Measurements from ENCODE around the gene UBE2J1. TPM values are rescaled to one million over a fixed set of nuclear protein-coding genes. Genes with fewer than 3 reads are reported as not detected.

The UBE2J1 gene
- total RNA-seq, 1 donor, result 54.4 TPM

GRCh38 chr6:89356642-89357170 lies 4.2 kb upstream of the UBE2J1 start:
- no peak for DNase-seq (ENCODE audit: low read depth)
- H3K4me3 ChIP-seq (ENCODE audit: low read depth, low read length), result no peak overlapping the region
- TF ChIP-seq, protein P1, sequence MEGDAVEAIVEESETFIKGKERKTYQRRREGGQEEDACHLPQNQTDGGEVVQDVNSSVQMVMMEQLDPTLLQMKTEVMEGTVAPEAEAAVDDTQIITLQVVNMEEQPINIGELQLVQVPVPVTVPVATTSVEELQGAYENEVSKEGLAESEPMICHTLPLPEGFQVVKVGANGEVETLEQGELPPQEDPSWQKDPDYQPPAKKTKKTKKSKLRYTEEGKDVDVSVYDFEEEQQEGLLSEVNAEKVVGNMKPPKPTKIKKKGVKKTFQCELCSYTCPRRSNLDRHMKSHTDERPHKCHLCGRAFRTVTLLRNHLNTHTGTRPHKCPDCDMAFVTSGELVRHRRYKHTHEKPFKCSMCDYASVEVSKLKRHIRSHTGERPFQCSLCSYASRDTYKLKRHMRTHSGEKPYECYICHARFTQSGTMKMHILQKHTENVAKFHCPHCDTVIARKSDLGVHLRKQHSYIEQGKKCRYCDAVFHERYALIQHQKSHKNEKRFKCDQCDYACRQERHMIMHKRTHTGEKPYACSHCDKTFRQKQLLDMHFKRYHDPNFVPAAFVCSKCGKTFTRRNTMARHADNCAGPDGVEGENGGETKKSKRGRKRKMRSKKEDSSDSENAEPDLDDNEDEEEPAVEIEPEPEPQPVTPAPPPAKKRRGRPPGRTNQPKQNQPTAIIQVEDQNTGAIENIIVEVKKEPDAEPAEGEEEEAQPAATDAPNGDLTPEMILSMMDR (IDR thresholded peaks at IDR 0.05; ENCODE audit: insufficient read depth, low read depth, low read length), result no peak

- TF ChIP-seq, protein P1 (IDR thresholded peaks at IDR 0.05; ENCODE audit: insufficient read depth, low read depth, low read length), result no peak
- no peak overlapping the region for H3K4me3 ChIP-seq (ENCODE audit: low read depth, low read length)
Observed at GRCh38 chr6:89355511-89356194, 3.1 kb upstream of the UBE2J1 start.

DNA sequence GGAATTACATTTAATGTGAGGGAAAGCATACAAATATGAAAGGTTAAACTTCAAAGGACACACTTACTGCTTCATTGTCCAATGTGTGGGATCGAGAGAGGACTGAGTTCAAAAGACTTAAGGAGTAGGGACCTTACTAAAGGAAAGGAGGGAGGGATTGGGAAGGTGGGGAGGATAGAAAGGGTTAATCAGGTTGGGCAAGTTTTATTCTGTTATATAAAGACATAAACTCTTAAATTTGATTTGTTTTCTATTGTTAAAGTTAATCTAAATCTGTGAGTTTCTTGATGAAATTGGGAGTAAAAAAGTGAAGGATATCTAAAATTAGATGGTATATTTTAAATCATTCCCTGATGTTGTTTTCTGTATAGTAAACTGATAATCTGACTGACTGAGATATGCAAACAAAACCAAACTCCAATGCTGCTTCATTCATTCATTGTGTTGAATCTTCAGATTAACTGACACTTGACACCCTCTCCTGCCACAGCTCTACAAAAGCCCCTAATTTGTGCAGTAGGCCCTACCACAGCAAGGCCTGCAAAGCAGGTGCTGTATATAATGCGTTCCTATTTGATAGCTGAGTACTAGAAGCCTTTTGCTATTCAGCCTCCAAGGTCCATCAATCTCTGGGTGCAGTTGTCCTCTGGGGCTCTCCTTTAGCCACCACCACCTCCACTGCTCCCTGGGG lies 1.3 kb upstream of the UBE2J1 start:
- TF ChIP-seq, protein P1 (IDR thresholded peaks at IDR 0.05; ENCODE audit: insufficient read depth, low read depth, low read length), result no peak
- H3K4me3 ChIP-seq (ENCODE audit: low read depth, low read length), result no peak overlapping the region
- DNase-seq (ENCODE audit: low read depth), result no peak

More at GRCh38 chr6:89355511-89356194, 3.1 kb upstream of the UBE2J1 start:
- no peak for DNase-seq (ENCODE audit: low read depth)

- TF ChIP-seq, protein P1 (IDR thresholded peaks at IDR 0.05; ENCODE audit: insufficient read depth, low read depth, low read length), result no peak
- no peak for DNase-seq (ENCODE audit: low read depth)
- H3K4me3 ChIP-seq (ENCODE audit: low read depth, low read length), result peak overlapping the region; percentile 98
Observed at GRCh38 chr6:89353118-89353556, 615 bp upstream of the UBE2J1 start.

DNA sequence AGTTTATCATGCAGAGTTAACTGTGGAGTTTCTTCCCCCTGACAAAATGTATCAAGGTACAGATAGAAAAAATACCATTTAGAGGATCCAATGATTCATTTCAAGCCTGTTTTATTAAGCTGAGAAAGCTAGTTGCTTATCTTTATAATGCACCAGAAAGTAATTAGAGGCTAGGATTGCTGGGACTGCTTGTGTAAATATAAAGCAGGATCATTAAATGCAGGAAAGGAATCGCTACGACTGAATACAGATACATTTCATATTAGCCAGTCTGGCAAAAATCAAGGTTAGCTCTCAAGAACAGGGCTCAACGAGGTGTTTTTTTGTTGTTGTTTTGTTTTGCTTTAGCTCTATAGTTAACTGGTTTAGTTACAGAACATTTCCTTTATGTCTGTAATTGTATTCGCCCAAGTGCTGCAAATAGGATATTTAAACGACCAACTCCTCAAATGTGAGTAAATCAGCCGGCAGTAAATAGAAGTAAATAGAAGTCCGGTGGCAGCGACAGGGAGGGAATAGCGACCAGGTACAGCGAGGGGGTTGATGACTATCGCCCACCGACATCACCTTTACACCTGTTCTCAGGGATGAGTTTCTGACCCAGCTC lies 748 bp downstream of the UBE2J1 start:
- H3K4me3 ChIP-seq (ENCODE audit: low read depth, low read length), result peak overlapping the region; percentile 98
- peak; percentile 47 for DNase-seq (ENCODE audit: low read depth)
- TF ChIP-seq, protein P1 (IDR thresholded peaks at IDR 0.05; ENCODE audit: insufficient read depth, low read depth, low read length), result no peak

DNA sequence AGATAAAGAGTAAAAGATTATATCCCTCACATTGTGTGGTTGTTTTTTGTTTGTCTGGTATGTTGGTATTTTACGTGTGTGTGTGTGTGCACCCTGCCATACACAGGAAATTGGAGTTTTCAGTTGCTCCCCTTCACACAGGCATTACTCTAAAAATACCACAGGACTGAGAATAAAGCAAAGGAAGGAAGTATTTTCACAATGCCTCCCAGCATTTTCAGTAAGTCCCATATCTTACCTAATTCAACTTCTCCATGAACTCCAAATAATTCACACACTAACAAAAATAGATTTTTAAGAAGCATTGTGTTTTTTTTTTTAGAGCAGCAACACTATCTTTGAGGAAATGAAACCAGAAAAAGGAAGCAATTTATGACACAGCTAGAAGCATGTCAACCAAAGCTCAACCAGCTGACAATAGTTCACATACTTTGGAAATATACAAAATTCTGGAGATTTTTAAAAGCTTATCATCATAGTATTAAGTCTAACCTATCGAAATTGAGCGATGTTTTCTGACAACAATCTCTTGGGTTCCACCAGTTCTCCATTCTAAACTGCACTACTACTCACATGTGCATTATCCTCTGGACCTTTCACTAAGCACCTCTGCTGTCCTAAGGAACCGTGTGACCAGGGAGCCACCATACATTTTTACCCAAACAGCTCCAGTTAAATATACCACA lies 2.1 kb downstream of the UBE2J1 start:
- DNase-seq (ENCODE audit: low read depth), result peak; percentile 22
- TF ChIP-seq, protein P1 (IDR thresholded peaks at IDR 0.05; ENCODE audit: insufficient read depth, low read depth, low read length), result no peak
- peak overlapping the region; percentile 98 for H3K4me3 ChIP-seq (ENCODE audit: low read depth, low read length)

Data from fibroblast of villous mesenchyme (primary cell).